Measurements from ENCODE around the gene PLXNA2. TPM values are rescaled to one million over a fixed set of nuclear protein-coding genes. Genes with fewer than 3 reads are reported as not detected.

Gene PLXNA2
- polyA plus RNA-seq, 2 of the 4 experiments (the other 2 are of a cell fraction) = 0.36 to 0.87 TPM

DNA sequence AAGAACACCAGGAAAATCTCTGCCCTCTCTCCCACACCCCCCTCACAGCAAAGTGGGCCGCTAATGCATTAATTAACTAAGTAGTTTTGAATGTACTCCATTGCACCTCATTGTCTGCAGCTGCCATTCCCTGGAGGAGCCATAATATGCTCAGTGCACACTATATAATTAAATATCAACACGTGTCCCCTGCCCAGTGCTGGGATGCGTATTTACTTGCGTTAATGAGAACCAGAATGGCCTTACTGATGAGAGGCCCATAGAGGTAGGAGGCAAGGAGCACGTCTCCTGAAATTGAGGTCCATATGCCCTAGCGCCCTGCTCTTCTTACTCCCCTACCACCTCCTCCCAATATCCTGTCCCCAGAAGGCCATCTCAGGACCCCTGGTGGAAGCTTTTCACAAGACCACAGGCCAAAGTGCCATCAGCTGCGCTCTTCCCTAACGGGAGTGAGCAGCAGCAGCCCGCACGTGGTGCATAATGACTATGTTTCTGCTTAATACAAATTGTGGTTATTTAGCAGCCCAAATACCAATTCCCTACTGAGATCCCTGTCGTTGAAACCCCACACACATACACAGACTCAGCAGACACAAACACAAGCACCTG lies 76.8 kb downstream of the PLXNA2 start:
- H3K4me1 ChIP-seq = no peaks in the 10 kb centered on the region
- no peaks in the 10 kb centered on the region for H3K9me3 ChIP-seq
- FAIRE-seq = no peak
- POLR2A ChIA-PET = no interaction called here
- no peak for DNase-seq (ENCODE audit: low read depth in 1 of 2, low spot score in 1 of 2)
- H3K27ac ChIP-seq = no peak overlapping the region
- TF ChIP-seq NFE2L2 (conservative IDR thresholded peaks at IDR 0.05; ENCODE audit: low read length) = no peak
- TF ChIP-seq, protein P1, sequence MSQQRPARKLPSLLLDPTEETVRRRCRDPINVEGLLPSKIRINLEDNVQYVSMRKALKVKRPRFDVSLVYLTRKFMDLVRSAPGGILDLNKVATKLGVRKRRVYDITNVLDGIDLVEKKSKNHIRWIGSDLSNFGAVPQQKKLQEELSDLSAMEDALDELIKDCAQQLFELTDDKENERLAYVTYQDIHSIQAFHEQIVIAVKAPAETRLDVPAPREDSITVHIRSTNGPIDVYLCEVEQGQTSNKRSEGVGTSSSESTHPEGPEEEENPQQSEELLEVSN (IDR thresholded peaks at IDR 0.05; ENCODE audit: borderline replicate concordance, low read depth) = no peak
- TF ChIP-seq GATA3 (IDR thresholded peaks at IDR 0.05; ENCODE audit: borderline replicate concordance) = no peak
- no peak for TF ChIP-seq RCOR1 (IDR thresholded peaks at IDR 0.05; ENCODE audit: low read depth, low read length)
- no peak for TF ChIP-seq POLR2AphosphoS2 (conservative IDR thresholded peaks at IDR 0.05; ENCODE audit: low read length)
- TF ChIP-seq, protein P2, sequence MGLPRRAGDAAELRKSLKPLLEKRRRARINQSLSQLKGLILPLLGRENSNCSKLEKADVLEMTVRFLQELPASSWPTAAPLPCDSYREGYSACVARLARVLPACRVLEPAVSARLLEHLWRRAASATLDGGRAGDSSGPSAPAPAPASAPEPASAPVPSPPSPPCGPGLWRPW (IDR thresholded peaks at IDR 0.05) = no peak
- no peak for TF ChIP-seq RNF2 (IDR thresholded peaks at IDR 0.05; ENCODE audit: borderline replicate concordance, low read depth)
- TF ChIP-seq FOSB (CRISPR knock-in tag; IDR thresholded peaks at IDR 0.05) = no peak
- TF ChIP-seq HDAC2 (IDR thresholded peaks at IDR 0.05) = no peak
- TF ChIP-seq FOXS1 (CRISPR knock-in tag; IDR thresholded peaks at IDR 0.05) = no peak
- TF ChIP-seq FOSL2 (IDR thresholded peaks at IDR 0.05) = no peak
- TF ChIP-seq FOSL2 (CRISPR knock-in tag; IDR thresholded peaks at IDR 0.05) = no peak
- TF ChIP-seq, protein P3, sequence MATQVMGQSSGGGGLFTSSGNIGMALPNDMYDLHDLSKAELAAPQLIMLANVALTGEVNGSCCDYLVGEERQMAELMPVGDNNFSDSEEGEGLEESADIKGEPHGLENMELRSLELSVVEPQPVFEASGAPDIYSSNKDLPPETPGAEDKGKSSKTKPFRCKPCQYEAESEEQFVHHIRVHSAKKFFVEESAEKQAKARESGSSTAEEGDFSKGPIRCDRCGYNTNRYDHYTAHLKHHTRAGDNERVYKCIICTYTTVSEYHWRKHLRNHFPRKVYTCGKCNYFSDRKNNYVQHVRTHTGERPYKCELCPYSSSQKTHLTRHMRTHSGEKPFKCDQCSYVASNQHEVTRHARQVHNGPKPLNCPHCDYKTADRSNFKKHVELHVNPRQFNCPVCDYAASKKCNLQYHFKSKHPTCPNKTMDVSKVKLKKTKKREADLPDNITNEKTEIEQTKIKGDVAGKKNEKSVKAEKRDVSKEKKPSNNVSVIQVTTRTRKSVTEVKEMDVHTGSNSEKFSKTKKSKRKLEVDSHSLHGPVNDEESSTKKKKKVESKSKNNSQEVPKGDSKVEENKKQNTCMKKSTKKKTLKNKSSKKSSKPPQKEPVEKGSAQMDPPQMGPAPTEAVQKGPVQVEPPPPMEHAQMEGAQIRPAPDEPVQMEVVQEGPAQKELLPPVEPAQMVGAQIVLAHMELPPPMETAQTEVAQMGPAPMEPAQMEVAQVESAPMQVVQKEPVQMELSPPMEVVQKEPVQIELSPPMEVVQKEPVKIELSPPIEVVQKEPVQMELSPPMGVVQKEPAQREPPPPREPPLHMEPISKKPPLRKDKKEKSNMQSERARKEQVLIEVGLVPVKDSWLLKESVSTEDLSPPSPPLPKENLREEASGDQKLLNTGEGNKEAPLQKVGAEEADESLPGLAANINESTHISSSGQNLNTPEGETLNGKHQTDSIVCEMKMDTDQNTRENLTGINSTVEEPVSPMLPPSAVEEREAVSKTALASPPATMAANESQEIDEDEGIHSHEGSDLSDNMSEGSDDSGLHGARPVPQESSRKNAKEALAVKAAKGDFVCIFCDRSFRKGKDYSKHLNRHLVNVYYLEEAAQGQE (IDR thresholded peaks at IDR 0.05) = no peak
- no peak for ATAC-seq
- WGBS (ENCODE audit: missing lambda C conversion rate) = 75% methylated on average over 11 of the region's 11 CpGs
- H3K4me2 ChIP-seq = no peak overlapping the region
- CTCF ChIA-PET = interaction anchor here (0.9 to 3.5 kb wide), 3 partner anchors 17 to 72 kb away, joined by 3 to 11 read pairs (median 3); no protein-coding TSS in a partner anchor
- no peak overlapping the region for H3K4me3 ChIP-seq

DNA sequence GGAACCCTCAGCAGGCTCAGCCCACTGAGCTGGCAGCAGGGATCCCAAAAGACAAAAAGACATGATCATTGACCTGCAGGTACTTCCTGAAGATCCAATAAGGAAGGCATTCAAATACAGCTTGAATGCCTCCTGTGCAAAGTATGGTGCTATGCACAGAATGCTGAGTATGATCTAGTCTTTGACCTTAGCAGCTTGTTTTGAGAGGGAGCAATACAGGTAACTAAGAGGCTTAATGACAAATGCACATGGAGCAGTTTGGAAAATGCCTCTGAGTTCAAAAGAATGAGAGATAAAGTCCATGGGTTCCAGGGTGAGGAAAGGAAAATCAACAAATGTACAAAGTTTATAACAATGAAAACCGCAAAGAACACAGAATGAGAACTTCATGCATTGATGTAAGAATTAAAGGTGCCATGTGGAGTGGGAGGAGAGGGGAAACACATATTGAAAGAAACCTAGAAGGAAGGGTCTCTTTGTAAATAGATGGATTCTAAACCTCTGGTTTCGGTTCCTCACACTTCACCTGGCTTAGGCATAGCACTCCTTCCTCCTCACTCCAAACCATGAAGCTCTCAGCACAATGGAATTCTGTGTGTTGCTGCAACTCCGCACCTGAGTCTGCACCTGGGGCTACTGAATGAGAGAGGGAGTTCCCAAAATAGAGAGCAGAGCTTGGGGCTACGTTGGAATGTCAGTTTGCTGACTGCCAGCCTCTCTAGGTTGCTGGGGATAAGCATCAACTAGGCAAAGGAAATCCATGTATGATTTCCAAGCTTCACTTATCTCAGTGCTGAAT lies 77.6 kb downstream of the PLXNA2 start:
- ATAC-seq (no peak), DNase-seq (ENCODE audit: low read depth in 1 of 2, low spot score in 1 of 2) (no peak), FAIRE-seq (no peak)
- TF ChIP-seq, protein P4, sequence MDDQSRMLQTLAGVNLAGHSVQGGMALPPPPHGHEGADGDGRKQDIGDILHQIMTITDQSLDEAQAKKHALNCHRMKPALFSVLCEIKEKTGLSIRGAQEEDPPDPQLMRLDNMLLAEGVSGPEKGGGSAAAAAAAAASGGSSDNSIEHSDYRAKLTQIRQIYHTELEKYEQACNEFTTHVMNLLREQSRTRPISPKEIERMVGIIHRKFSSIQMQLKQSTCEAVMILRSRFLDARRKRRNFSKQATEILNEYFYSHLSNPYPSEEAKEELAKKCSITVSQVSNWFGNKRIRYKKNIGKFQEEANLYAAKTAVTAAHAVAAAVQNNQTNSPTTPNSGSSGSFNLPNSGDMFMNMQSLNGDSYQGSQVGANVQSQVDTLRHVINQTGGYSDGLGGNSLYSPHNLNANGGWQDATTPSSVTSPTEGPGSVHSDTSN (IDR thresholded peaks at IDR 0.05) = no peak
- TF ChIP-seq CBX8 (IDR thresholded peaks at IDR 0.05) = no peak
- no peak for TF ChIP-seq TP53 (CRISPR knock-in tag; IDR thresholded peaks at IDR 0.05)
- TF ChIP-seq, protein P5, sequence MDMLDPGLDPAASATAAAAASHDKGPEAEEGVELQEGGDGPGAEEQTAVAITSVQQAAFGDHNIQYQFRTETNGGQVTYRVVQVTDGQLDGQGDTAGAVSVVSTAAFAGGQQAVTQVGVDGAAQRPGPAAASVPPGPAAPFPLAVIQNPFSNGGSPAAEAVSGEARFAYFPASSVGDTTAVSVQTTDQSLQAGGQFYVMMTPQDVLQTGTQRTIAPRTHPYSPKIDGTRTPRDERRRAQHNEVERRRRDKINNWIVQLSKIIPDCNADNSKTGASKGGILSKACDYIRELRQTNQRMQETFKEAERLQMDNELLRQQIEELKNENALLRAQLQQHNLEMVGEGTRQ (IDR thresholded peaks at IDR 0.05) = no peak
- TF ChIP-seq PHF8 (IDR thresholded peaks at IDR 0.05; ENCODE audit: borderline replicate concordance, low read depth) = no peak
- no peak for TF ChIP-seq POLR2A (IDR thresholded peaks at IDR 0.05; ENCODE audit: low read length)
- no peak for TF ChIP-seq KDM5A (IDR thresholded peaks at IDR 0.05)
- Histone ChIP-seq H3K4me3 (no peak overlapping the region), H3K4me1 (no peaks in the 10 kb centered on the region), H3K4me2 (no peak overlapping the region), H3K9me3 (no peaks in the 10 kb centered on the region), H3K27ac (no peak overlapping the region)
- ChIA-PET POLR2A (no interaction called here), CTCF (interaction anchor here (0.9 to 3.5 kb wide), 3 partner anchors 18 to 72 kb away, joined by 3 to 14 read pairs (median 11); no protein-coding TSS in a partner anchor)
- 68% methylated on average over 4 of the region's 4 CpGs for WGBS (ENCODE audit: missing lambda C conversion rate)
